NCI-H748 (cell line): Measurements from ENCODE around the gene TRIO.

Source experiments
- DNase-seq: peaks from one replicate; lab custom pipeline; 2025; ENCODE audit not compliant: unreplicated experiment; lab: John Stamatoyannopoulos, UW

TRIO gene

GRCh38 chr5:14146725-14147124 is 3.6 kb downstream of the TRIO start:
- DNase-seq: peak; percentile 46

GRCh38 chr5:14147210-14147609 is 4.1 kb downstream of the TRIO start:
- DNase-seq: peak; percentile 47

GRCh38 chr5:14148483-14148882 is 5.3 kb downstream of the TRIO start:
- no peak for DNase-seq

GRCh38 chr5:14148890-14149671 is 5.9 kb downstream of the TRIO start:
- DNase-seq: no peak

GRCh38 chr5:14149672-14150274 is 6.6 kb downstream of the TRIO start:
- DNase-seq: no peak

GRCh38 chr5:14151416-14151815 is 8.3 kb downstream of the TRIO start:
- no peak for DNase-seq

GRCh38 chr5:14153071-14153864 is 10.1 kb downstream of the TRIO start:
- DNase-seq: no peak

- no peak for DNase-seq
Observed at GRCh38 chr5:14153932-14154731, 11.0 kb downstream of the TRIO start.

GRCh38 chr5:14155075-14155474 is 11.9 kb downstream of the TRIO start:
- DNase-seq: no peak

GRCh38 chr5:14155739-14156138 is 12.6 kb downstream of the TRIO start:
- DNase-seq: no peak

- DNase-seq: no peak
Observed at GRCh38 chr5:14156290-14156649, 13.1 kb downstream of the TRIO start.

GRCh38 chr5:14156650-14157492 is 13.7 kb downstream of the TRIO start:
- peak; percentile 61 for DNase-seq

- no peak for DNase-seq
Observed at GRCh38 chr5:14157493-14157782, 14.3 kb downstream of the TRIO start.

GRCh38 chr5:14158890-14159666 is 15.9 kb downstream of the TRIO start:
- no peak for DNase-seq

- DNase-seq: peak; percentile 97
Observed at GRCh38 chr5:14161825-14162556, 18.8 kb downstream of the TRIO start.

GRCh38 chr5:14164164-14165163 is 21.3 kb downstream of the TRIO start:
- no peak for DNase-seq

- DNase-seq: no peak
Observed at GRCh38 chr5:14165375-14166106, 22.4 kb downstream of the TRIO start.
